GM18526 (cell line): ENCODE measurements around the gene LDB3.

Experiments used
- POLR2A ChIP-seq: IDR thresholded peaks from 3 replicates; pipeline ENCODE4 v1.6.1; 2011; ENCODE audit not compliant: insufficient read length; ENCODE audit errors: extremely low read depth

Gene LDB3

DNA sequence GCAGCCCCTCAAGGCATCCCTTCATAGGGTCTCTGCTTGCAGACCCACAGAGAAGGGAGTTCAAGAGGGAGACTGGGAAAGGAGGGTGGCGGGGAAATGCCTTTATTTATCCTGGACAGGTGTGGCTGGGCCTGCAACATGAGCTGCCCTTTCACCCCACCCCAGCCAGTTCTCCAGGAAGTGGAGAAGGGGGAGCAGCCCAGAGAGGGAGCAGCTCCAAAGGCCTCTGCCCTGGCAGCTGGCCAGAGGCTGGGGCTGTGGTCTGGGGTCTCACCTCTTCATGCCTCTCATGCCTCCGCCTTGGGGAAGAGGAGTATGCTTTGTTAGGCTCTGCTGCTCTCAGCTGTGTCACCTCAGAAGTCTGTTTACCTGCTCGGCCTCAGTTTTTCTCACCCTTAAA, 3.1 kb downstream of the LDB3 start:
- no peak for TF ChIP-seq POLR2A

- TF ChIP-seq POLR2A, result no peak
These were observed 3.8 kb downstream of the LDB3 start for GRCh38 chr10:86671985-86672710.

- TF ChIP-seq POLR2A, result no peak
These were observed 5.0 kb downstream of the LDB3 start for GRCh38 chr10:86673216-86673826.

GRCh38 chr10:86673827-86674581, 5.7 kb downstream of the LDB3 start:
- TF ChIP-seq POLR2A, result no peak

DNA sequence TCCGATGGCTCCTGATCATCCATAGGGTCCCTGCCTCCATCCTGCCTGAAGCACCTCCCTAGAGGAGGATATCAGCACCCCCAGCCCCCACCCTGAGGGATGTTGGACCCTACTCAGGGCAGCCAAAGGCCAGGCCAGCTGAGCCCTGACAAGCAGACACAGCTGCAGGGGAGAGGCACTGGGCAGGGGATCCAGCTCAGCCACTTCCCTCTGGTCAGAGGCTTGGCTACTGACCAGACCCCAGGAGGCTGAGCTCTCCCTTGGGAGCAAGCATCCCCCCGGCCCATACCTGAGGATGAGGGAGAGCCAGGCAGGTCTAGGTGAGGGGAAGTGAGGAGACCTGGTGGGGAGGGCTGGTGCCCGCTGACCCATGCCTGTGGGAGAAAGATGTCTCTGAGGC, 6.6 kb downstream of the LDB3 start:
- TF ChIP-seq POLR2A, result no peak

GRCh38 chr10:86677374-86677773, 9.1 kb downstream of the LDB3 start:
- no peak for TF ChIP-seq POLR2A

GRCh38 chr10:86678999-86679792, 10.9 kb downstream of the LDB3 start:
- TF ChIP-seq POLR2A, result no peak

DNA sequence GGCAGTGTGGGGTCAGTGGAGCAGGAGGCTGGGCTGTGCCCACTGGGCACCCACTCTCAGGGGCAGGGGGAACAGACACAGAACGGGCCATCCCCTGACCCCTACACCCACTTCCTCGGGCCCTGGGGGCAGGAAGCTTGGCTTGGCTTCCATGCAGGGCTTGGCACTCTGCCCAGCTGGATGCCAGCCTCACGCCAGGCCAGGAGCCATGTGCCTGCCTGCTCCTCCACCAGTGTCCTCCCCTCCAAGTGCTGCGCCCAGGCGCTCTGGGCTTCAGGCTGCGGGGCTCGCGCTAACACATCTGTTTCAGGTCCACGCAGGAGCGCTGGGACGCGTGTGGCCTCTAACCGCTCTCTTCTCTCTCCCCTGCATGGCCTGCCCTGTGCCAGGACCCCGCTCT, 12.7 kb downstream of the LDB3 start:
- no peak for TF ChIP-seq POLR2A

DNA sequence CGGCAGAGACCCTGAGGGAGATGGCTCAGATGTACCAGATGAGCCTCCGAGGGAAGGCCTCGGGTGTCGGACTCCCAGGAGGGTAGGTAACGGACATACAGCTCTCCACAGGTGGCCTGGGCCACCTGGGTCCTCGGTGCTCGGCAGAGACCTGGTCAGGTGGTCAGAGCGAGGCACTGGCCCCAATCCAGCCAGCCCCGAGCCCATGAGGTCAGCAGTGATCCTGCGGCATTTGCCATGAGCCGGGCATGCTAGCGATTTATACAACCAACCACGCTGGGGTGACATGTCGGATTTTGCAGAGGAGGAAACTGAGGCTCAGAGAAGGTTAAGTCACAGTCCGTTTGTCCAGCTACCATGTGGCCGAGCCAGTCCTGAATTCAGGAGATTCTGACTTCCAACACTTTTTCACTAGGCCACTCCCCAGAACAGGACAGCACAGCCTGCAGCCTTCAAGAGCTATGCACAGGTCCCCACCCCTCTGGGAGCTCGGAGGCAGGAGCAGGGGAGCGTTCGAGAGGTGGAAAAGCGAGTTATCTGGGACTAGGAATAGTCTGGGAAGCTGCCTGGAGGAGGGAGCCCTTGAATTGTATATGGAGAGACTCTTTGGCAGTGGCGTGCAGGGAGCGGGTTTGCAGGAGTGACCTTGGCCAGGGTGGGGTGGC, 13.5 kb downstream of the LDB3 start:
- TF ChIP-seq POLR2A, result no peak

GRCh38 chr10:86682675-86683074, 14.4 kb downstream of the LDB3 start:
- TF ChIP-seq POLR2A, result no peak

DNA sequence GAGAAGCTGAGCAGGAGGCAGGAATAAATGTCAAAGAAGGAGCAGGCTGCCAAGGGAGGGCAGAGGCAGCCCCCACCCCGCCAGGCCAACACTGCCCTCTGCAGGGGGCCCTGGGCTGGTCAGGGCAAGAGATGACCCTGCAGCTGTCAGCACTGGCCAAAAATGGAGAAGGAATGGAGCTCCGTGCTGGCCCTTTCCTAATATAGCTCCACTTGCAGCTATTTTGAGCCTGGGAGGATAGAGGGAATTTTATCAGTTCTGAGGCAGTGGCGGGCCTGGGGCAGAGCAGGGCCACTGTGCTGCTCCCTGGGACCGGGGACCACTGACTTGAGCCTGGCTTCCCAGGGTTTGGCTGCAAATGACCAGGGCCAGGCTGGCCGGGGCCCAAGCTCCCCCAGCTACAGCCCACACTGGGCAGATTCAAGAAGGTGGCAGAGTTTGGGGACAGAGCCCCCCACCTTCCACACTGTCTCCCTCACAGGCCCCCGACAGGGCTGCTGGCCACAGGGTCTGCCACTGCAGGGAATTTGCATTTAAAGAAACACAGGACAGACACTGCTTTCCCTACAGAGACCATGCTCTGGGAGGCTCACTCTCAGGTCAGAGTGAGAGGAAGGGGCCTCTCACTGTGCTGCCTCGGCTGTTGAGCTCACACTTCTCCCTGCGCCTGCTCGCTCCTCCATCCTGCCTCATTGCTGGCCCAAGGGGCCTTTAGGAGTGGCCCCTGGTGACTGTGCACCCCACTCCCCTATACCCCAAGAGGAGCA, 16.2 kb downstream of the LDB3 start:
- TF ChIP-seq POLR2A, result no peak

DNA sequence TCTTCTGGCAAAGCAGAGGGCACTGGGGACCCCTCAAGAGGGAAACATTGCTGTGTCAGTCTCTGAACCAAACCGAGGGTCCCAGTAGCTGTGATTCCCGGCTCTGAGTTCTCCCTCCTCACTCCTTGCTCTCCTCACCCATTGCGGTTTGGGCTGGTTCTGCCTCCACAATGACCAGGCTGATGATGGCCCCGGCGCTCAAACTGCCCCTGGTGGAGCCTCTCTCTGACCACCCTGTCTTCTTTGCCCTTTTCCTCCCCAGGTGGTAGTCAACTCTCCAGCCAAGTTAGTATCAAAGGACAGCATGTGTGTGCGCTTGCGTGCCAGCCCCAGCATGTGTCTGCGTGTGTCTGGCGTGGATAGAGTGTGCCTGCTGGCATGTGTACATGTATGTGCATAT, 17.1 kb downstream of the LDB3 start:
- TF ChIP-seq POLR2A, result no peak

DNA sequence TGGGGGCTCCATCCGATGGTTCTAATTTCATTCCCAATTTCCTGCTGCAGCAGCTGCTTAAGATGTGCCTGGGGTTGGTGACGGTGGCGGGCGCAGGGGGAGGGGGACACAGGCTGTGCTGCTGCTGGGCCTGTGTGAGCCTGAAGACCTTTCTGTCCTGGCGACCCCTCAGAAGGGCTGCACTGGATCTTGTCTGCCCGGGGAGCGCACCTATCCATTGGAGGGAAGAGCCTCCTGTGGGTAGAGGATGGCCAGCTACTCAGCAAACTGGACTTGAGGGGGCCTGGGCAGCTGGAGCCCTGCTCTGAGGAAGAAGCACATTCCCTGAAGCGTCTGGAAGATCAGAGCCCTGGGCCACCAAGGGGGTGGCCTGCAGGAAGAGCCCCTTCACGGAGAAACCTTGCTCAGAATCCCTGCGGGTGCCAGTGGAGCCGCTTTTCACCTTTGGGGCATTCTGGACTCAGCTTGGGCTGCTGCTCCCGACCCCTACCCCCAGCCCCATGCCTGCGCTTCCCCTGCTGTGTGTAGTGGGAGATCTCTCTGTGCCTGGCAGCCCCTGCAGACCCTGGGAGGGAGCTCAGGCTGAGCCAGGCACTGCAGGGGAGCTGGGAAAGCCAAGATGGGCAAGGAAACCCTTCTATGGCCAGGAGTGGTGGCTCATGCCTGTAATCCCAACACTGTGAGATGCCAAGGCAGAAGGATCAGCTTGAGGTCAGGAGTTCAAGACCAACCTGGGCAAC, 17.8 kb downstream of the LDB3 start:
- no peak for TF ChIP-seq POLR2A

- TF ChIP-seq POLR2A, result no peak
These were observed 18.7 kb downstream of the LDB3 start for GRCh38 chr10:86686972-86687371.

- TF ChIP-seq POLR2A, result no peak
These were observed 19.4 kb downstream of the LDB3 start for GRCh38 chr10:86687750-86688149.
